Type B pancreatic cell (in vitro differentiated cells): Measurements from ENCODE around the gene FBXL12. TPM values are rescaled to one million over a fixed set of nuclear protein-coding genes. Genes with fewer than 3 reads are reported as not detected.

Experiments
- DNase-seq: peaks from one replicate; pipeline ENCODE4 v3.0.0; 2021; ENCODE audit warnings: mixed read lengths; ENCODE audit not compliant: unreplicated experiment; ENCODE audit errors: extremely low spot score
- H3K27ac Mint-ChIP-seq: 2 replicates; pipeline ENCODE4 v1.8.0; 2021; ENCODE audit warnings: mild to moderate bottlenecking, mixed read lengths
- H3K27me3 Mint-ChIP-seq: 2 replicates; pipeline ENCODE4 v1.8.0; 2021; ENCODE audit warnings: mixed read lengths
- H3K36me3 Mint-ChIP-seq: 2 replicates; pipeline ENCODE4 v1.8.0; 2021; ENCODE audit warnings: mixed read lengths
- H3K4me1 Mint-ChIP-seq: one replicate; pipeline ENCODE4 v1.8.0; 2021; ENCODE audit warnings: mixed read lengths; ENCODE audit not compliant: unreplicated experiment
- H3K4me3 Mint-ChIP-seq: 2 replicates; pipeline ENCODE4 v1.8.0; 2021; ENCODE audit warnings: mild to moderate bottlenecking, mixed read lengths
- H3K9me3 Mint-ChIP-seq: 2 replicates; pipeline ENCODE4 v1.8.0; 2021; ENCODE audit warnings: mixed read lengths
- total RNA-seq: library from RNA; stranded (reverse); gene quantifications from 2 replicates; pipeline ENCODE4 v1.2.1, GENCODE V29; 2021; ENCODE audit warnings: low replicate concordance
- TF ChIP-seq, protein P1 (sequence below): fragments of 200-600 bp; sonication (generic); conservative IDR thresholded peaks from 2 replicates; pipeline ENCODE4 v1.5.0; 2021; ENCODE audit warnings: antibody characterized with exemption, mild to moderate bottlenecking

The FBXL12 gene
- total RNA-seq, 1 donor from 2014 or later, result 27.8 TPM

DNA sequence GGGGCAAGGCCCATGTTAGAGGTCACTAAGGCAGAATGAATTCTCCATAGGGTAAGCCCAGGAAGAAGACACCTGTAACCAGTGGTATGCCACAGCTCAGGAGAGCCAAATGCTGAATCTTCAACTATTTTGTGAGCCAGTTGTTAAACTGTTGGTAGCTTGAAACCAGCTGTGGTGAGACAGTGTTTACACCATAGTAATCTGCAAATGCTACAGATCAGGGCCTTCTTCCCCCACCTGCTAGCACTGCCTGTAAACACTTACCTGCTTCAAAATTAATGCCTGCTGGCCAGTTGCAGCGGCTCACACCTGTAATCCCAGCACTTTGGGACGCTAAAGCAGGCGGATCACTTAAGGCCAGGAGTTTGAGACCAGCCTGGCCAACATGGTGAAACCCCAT lies 12.1 kb downstream of the FBXL12 start:
- Mint-ChIP-seq H3K36me3 (peaks cover 8% of the 10 kb centered on the region), H3K27ac (no peak overlapping the region), H3K27me3 (no peaks in the 10 kb centered on the region), H3K4me1 (no peaks in the 10 kb centered on the region), H3K9me3 (no peaks in the 10 kb centered on the region), H3K4me3 (no peak overlapping the region)
- no peak for DNase-seq
- TF ChIP-seq, protein P1, sequence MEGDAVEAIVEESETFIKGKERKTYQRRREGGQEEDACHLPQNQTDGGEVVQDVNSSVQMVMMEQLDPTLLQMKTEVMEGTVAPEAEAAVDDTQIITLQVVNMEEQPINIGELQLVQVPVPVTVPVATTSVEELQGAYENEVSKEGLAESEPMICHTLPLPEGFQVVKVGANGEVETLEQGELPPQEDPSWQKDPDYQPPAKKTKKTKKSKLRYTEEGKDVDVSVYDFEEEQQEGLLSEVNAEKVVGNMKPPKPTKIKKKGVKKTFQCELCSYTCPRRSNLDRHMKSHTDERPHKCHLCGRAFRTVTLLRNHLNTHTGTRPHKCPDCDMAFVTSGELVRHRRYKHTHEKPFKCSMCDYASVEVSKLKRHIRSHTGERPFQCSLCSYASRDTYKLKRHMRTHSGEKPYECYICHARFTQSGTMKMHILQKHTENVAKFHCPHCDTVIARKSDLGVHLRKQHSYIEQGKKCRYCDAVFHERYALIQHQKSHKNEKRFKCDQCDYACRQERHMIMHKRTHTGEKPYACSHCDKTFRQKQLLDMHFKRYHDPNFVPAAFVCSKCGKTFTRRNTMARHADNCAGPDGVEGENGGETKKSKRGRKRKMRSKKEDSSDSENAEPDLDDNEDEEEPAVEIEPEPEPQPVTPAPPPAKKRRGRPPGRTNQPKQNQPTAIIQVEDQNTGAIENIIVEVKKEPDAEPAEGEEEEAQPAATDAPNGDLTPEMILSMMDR, result no peak

DNA sequence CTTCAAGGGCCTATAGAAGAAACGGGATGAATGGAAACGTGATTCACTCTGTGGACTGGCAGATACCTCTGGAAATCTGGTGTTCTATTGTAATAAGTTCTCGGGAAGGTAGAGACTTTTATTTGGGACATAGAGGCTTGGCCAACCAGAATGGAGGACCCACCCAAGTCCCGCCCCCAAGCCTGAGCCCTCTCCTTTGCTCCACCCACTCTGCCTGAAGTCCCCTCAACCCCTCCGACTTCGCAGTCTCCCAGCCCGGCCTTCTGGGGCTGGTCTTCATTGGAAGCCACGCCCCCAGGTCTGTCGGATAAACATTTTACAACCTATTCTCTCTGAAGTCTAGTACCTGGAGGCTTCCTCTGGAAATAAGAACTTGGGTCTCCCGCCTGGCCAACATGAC lies 16.9 kb downstream of the FBXL12 start:
- Mint-ChIP-seq H3K27me3 (no peaks in the 10 kb centered on the region), H3K4me3 (no peak overlapping the region), H3K27ac (no peak overlapping the region), H3K9me3 (no peaks in the 10 kb centered on the region), H3K36me3 (peaks cover 5% of the 10 kb centered on the region), H3K4me1 (no peaks in the 10 kb centered on the region)
- TF ChIP-seq, protein P1, result no peak
- no peak for DNase-seq

DNA sequence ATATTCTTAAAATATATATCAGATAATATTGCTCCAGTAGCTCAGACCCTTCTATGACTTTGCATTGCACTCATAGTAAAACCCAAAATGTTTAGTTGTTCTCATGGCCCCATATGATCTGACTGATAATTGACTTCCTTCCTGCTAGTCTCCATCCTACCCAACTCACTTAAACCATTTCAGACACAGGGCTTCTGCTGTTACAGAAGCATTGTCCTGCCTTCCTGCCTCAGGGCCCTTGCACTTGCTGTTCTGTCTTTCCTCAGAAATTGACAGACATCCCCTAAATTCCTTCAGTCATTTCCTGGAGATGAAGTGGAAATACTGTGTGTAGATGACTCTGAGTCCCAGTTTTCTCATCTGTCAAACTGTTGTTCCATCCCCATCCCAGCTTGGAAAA lies 19.7 kb downstream of the FBXL12 start:
- Mint-ChIP-seq H3K9me3 (no peaks in the 10 kb centered on the region), H3K36me3 (peaks cover 5% of the 10 kb centered on the region), H3K27ac (no peak overlapping the region), H3K4me3 (no peak overlapping the region), H3K4me1 (peaks cover 7% of the 10 kb centered on the region), H3K27me3 (no peaks in the 10 kb centered on the region)
- DNase-seq, result no peak
- TF ChIP-seq, protein P1, result no peak

DNA sequence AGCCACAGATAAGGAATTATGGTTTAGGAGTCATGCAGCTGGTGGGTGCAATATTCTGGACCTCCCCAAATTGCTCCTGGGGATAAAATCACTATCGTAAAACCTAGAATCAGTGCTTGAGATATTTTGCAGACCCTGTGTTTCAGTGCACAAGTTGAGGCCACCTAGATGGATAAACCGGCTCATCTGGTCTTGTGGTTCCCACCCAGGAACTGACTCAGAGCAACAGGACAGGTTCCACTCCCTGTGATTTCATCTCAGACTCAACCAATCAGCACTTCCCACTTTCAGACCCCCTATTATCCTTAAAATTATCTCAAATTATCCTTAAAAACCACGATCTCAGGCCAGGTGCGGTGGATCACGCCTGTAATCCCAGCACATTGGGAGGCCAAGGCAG lies 21.0 kb downstream of the FBXL12 start:
- no peak for DNase-seq
- Mint-ChIP-seq H3K27me3 (no peaks in the 10 kb centered on the region), H3K4me3 (peak overlapping the region; percentile 5), H3K9me3 (no peaks in the 10 kb centered on the region), H3K27ac (peak overlapping the region; percentile 74), H3K4me1 (peaks cover 12% of the 10 kb centered on the region), H3K36me3 (no peaks in the 10 kb centered on the region)
- TF ChIP-seq, protein P1, result no peak

DNA sequence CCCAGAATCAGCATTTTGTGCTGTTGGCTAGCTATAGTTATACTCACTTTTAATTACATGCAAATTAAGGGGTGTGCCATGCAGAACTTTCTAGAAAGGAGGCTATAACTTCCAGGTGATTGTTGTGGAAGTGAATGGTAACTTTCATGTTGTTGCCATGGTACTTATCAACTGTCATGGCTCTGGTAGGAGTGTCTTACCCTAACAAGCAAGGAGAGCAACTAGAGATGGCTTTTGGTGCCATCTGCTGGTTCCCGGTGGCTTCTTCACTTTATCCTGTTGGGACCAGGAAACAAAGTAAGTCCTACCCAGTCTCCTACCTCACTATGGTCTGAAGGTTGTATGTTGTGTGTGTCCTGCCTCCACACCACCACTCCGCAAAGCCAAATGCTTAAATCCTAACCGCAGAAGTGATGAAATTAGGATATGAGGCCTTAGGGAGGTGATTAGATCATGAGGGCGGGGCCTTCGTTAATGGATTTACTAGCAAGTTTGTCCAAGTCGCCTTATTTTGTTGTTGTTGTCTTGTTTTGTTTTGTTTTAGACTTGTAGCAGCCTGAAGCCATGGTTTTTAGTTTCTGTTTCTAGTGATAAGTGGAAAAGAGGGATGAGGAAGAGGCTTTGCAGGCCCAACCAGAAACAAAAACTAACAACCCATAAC lies 22.6 kb downstream of the FBXL12 start:
- TF ChIP-seq, protein P1, result peak; percentile 91
- peak overlapping the region; percentile 90 for H3K27ac Mint-ChIP-seq
- no peak for DNase-seq
- H3K4me3 Mint-ChIP-seq, result peak overlapping the region; percentile 73
- H3K4me1 Mint-ChIP-seq, result peaks cover 16% of the 10 kb centered on the region
- no peaks in the 10 kb centered on the region for H3K36me3 Mint-ChIP-seq
- no peaks in the 10 kb centered on the region for H3K27me3 Mint-ChIP-seq
- no peaks in the 10 kb centered on the region for H3K9me3 Mint-ChIP-seq
